Measurements from ENCODE around the gene ADCY2. TPM values are rescaled to one million over a fixed set of nuclear protein-coding genes. Genes with fewer than 3 reads are reported as not detected.

ADCY2 gene
- polyA plus RNA-seq, 1 donor (not counting 4 experiments of a cell fraction or from before 2014, with no cell fraction given) = 0.13 TPM

DNA sequence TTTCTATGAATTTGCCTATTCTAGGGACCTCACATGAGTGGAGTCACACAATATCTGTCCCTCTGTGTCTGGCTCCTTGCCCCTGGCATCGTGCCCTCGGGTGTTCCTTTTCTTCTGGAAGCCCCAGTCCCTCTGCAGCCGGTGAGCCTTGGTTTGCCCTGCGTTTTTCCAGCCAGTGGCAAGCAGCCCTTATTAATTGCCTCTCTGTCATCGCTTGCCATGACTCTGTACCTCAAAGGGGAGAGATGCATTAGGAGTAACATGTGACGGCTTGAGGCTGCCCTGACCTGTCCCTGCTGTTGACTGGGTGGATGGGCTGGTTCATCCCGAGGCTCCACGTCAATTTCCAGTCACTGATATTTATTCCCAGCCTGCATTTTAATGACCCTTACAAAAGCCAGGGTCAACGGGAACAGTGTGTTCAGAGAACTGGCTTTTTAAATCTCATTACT is 367.7 kb downstream of the ADCY2 start:
- no peaks in the 10 kb centered on the region for H3K36me3 ChIP-seq (ENCODE audit: control insufficient read depth in 2 of 2, extremely low read depth in 1 of 2, insufficient read depth in 2 of 2, low read length in 2 of 2)
- H3K9ac ChIP-seq (ENCODE audit: control insufficient read depth, extremely low read depth, insufficient read depth, low read length) = no peak overlapping the region
- no peaks in the 10 kb centered on the region for H3K9me3 ChIP-seq (ENCODE audit: control insufficient read depth, low read depth, low read length)
- no peak for FAIRE-seq
- no peak for TF ChIP-seq EZH2 (IDR thresholded peaks at IDR 0.05; ENCODE audit: low read length)
- TF ChIP-seq, protein P1, sequence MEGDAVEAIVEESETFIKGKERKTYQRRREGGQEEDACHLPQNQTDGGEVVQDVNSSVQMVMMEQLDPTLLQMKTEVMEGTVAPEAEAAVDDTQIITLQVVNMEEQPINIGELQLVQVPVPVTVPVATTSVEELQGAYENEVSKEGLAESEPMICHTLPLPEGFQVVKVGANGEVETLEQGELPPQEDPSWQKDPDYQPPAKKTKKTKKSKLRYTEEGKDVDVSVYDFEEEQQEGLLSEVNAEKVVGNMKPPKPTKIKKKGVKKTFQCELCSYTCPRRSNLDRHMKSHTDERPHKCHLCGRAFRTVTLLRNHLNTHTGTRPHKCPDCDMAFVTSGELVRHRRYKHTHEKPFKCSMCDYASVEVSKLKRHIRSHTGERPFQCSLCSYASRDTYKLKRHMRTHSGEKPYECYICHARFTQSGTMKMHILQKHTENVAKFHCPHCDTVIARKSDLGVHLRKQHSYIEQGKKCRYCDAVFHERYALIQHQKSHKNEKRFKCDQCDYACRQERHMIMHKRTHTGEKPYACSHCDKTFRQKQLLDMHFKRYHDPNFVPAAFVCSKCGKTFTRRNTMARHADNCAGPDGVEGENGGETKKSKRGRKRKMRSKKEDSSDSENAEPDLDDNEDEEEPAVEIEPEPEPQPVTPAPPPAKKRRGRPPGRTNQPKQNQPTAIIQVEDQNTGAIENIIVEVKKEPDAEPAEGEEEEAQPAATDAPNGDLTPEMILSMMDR (optimal IDR thresholded peaks at IDR 0.05 in 1 of 3, IDR thresholded peaks at IDR 0.05 in 1 of 3, conservative IDR thresholded peaks at IDR 0.05 in 1 of 3; ENCODE audit: extremely low read depth in 1 of 3, insufficient read depth in 2 of 3, low read length in 3 of 3) = no peak
- no peaks in the 10 kb centered on the region for H3K79me2 ChIP-seq (ENCODE audit: control insufficient read depth, insufficient read depth, low read length)
- no peak for DNase-seq (ENCODE audit: low read depth, low spot score)
- no peaks in the 10 kb centered on the region for H3K9me1 ChIP-seq (ENCODE audit: control insufficient read depth, extremely low read depth, insufficient read depth, low read length)
- no peak overlapping the region for H3K4me2 ChIP-seq (ENCODE audit: control insufficient read depth, extremely low read depth, insufficient read depth, low read depth, low read length)
- H3K27me3 ChIP-seq (ENCODE audit: control insufficient read depth, extremely low read depth, insufficient read depth, low read length) = no peaks in the 10 kb centered on the region
- H3K27ac ChIP-seq (ENCODE audit: control insufficient read depth, insufficient read depth, low read length) = no peak overlapping the region
- no peak overlapping the region for H3K4me3 ChIP-seq (ENCODE audit: control insufficient read depth in 2 of 3, extremely low read depth in 1 of 3, insufficient read depth in 2 of 3, low read depth in 1 of 3, low read length in 3 of 3)
- H4K20me1 ChIP-seq (ENCODE audit: control insufficient read depth, extremely low read depth, insufficient read depth, low read length) = no peaks in the 10 kb centered on the region
- no peak overlapping the region for H2AFZ ChIP-seq (ENCODE audit: control insufficient read depth, low read length)
- H3K4me1 ChIP-seq (ENCODE audit: control insufficient read depth, extremely low read depth, insufficient read depth, low read length) = no peaks in the 10 kb centered on the region
- dilution Hi-C loops (cut with MboI; ENCODE audit: extremely low pct_ligation_motif_present, low sequenced_read_pairs) = no loop called here

DNA sequence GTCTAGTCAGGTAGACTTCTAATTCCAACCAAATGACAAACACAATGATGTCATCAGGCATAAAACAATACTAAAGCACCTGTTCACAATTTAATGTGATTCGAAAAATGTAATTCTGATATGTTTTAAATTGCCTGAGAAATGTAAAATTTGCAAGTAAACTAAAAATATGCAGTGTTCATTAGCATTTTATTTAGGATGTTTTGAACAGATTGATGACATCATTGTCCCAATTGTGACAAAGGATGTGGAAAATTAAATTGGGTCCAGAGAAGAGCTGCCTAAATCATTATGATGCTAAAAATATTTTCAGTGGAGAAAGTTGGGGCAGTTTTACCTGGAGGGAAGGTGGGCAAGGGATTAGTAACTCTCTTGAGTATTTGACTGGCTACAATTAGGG is 368.5 kb downstream of the ADCY2 start:
- Histone ChIP-seq H3K79me2 (ENCODE audit: control insufficient read depth, insufficient read depth, low read length) (no peaks in the 10 kb centered on the region), H3K9ac (ENCODE audit: control insufficient read depth, extremely low read depth, insufficient read depth, low read length) (no peak overlapping the region), H3K4me3 (ENCODE audit: control insufficient read depth in 2 of 3, extremely low read depth in 1 of 3, insufficient read depth in 2 of 3, low read depth in 1 of 3, low read length in 3 of 3) (no peak overlapping the region), H3K27ac (ENCODE audit: control insufficient read depth, insufficient read depth, low read length) (no peak overlapping the region), H3K27me3 (ENCODE audit: control insufficient read depth, extremely low read depth, insufficient read depth, low read length) (no peaks in the 10 kb centered on the region), H3K36me3 (ENCODE audit: control insufficient read depth in 2 of 2, extremely low read depth in 1 of 2, insufficient read depth in 2 of 2, low read length in 2 of 2) (no peaks in the 10 kb centered on the region), H3K4me2 (ENCODE audit: control insufficient read depth, extremely low read depth, insufficient read depth, low read depth, low read length) (no peak overlapping the region), H4K20me1 (ENCODE audit: control insufficient read depth, extremely low read depth, insufficient read depth, low read length) (no peaks in the 10 kb centered on the region), H3K9me3 (ENCODE audit: control insufficient read depth, low read depth, low read length) (no peaks in the 10 kb centered on the region), H3K4me1 (ENCODE audit: control insufficient read depth, extremely low read depth, insufficient read depth, low read length) (no peaks in the 10 kb centered on the region), H2AFZ (ENCODE audit: control insufficient read depth, low read length) (no peak overlapping the region), H3K9me1 (ENCODE audit: control insufficient read depth, extremely low read depth, insufficient read depth, low read length) (no peaks in the 10 kb centered on the region)
- FAIRE-seq = no peak
- DNase-seq (ENCODE audit: low read depth, low spot score) = no peak
- no peak for TF ChIP-seq EZH2 (IDR thresholded peaks at IDR 0.05; ENCODE audit: low read length)
- TF ChIP-seq, protein P1 (optimal IDR thresholded peaks at IDR 0.05 in 1 of 3, IDR thresholded peaks at IDR 0.05 in 1 of 3, conservative IDR thresholded peaks at IDR 0.05 in 1 of 3; ENCODE audit: extremely low read depth in 1 of 3, insufficient read depth in 2 of 3, low read length in 3 of 3) = no peak
- dilution Hi-C loops (cut with MboI; ENCODE audit: extremely low pct_ligation_motif_present, low sequenced_read_pairs) = no loop called here

Data from keratinocyte (primary cell).